GM23248 (cell line): Measurements from ENCODE around the gene TNRC6C.

ENCODE experiments used
- EZH2 ChIP-seq: fragments of 200-600 bp; sonication (generic); IDR thresholded peaks from 2 replicates; pipeline ENCODE4 v1.6.1; 2018; ENCODE audit warnings: antibody characterized with exemption, mild to moderate bottlenecking; ENCODE audit not compliant: insufficient read depth, poor library complexity, severe bottlenecking
- EZH2phosphoT487 ChIP-seq: fragments of 200-600 bp; sonication (generic); IDR thresholded peaks from 2 replicates; pipeline ENCODE4 v1.6.1; 2018; ENCODE audit warnings: antibody characterized with exemption, moderate library complexity, mild to moderate bottlenecking, low read depth; ENCODE audit not compliant: insufficient read depth

- TF ChIP-seq EZH2 (no peak), EZH2phosphoT487 (no peak)
These were observed 68.6 kb downstream of the TNRC6C start for GRCh38 chr17:78027121-78027520.
